Amniotic stem cell (primary cell): ENCODE measurements around the gene POMP.

Experiments used
- DNase-seq: peaks from one replicate; lab custom pipeline; 2025; lab: John Stamatoyannopoulos, UW

POMP gene

GRCh38 chr13:28693605-28694491, 34.9 kb downstream of the POMP start:
- peak; percentile 16 for DNase-seq

GRCh38 chr13:28697441-28697840, 38.5 kb downstream of the POMP start:
- no peak for DNase-seq

- DNase-seq, result no peak
Measured at GRCh38 chr13:28699246-28699645, 40.3 kb downstream of the POMP start.

GRCh38 chr13:28704282-28704681, 45.4 kb downstream of the POMP start:
- no peak for DNase-seq

- DNase-seq, result no peak
Measured at GRCh38 chr13:28704919-28705318, 46.0 kb downstream of the POMP start.

- no peak for DNase-seq
Measured at GRCh38 chr13:28705461-28706083, 46.6 kb downstream of the POMP start.

- peak; percentile 52 for DNase-seq
Measured at GRCh38 chr13:28707629-28708427, 48.9 kb downstream of the POMP start.

GRCh38 chr13:28710161-28710560, 51.2 kb downstream of the POMP start:
- DNase-seq, result no peak

- DNase-seq, result no peak
Measured at GRCh38 chr13:28714651-28715050, 55.7 kb downstream of the POMP start.

- no peak for DNase-seq
Measured at GRCh38 chr13:28716511-28716910, 57.6 kb downstream of the POMP start.

GRCh38 chr13:28717170-28717569, 58.2 kb downstream of the POMP start:
- no peak for DNase-seq

- no peak for DNase-seq
Measured at GRCh38 chr13:28718196-28718542, 59.2 kb downstream of the POMP start.

GRCh38 chr13:28718543-28719226, 59.8 kb downstream of the POMP start, which contains the start of gene SLC46A3:
Gene SLC46A3, minus strand, starts transcription at chr13:28718970. Its CDS starts 972 bp downstream, at chr13:28717998.
- DNase-seq, result peak; percentile 92

- no peak for DNase-seq
Measured at GRCh38 chr13:28719227-28720055, 60.5 kb downstream of the POMP start.

GRCh38 chr13:28723806-28724205, 64.9 kb downstream of the POMP start:
- DNase-seq, result no peak

- DNase-seq, result no peak
Measured at GRCh38 chr13:28725046-28725610, 66.2 kb downstream of the POMP start.
